WTC11 (cell line): ENCODE data around the gene KANK4.

ENCODE experiments used
- TF ChIP-seq, protein P1 (sequence below): fragments of 250-450 bp; sonication (Bioruptor Pico); IDR thresholded peaks from 2 replicates; pipeline ENCODE4 v1.9.0; 2021; ENCODE audit warnings: mild to moderate bottlenecking
- TF ChIP-seq, protein P2 (sequence below): fragments of 200-600 bp; IDR thresholded peaks from 2 replicates; pipeline ENCODE4 v1.8.0; 2022; ENCODE audit warnings: antibody characterized with exemption

DNA sequence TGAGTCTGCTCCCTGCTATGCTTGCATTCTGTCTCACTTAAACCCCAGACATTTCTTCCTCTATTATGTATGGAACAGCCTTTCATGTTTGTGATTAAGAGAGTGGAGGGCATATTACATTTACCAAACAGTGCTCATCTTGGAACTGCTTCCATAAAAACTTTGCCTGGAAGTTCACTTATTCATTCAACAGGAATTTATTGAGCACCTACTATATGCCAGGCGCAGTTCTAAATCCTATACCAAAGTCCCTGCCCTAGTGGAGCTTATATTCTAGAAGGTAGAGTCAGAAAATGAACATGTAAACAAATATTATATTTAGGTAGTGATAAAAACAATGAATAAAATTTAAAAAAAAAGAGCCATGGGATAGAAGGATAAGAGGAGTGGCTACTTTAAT lies 49.8 kb downstream of the KANK4 start:
- TF ChIP-seq, protein P1, sequence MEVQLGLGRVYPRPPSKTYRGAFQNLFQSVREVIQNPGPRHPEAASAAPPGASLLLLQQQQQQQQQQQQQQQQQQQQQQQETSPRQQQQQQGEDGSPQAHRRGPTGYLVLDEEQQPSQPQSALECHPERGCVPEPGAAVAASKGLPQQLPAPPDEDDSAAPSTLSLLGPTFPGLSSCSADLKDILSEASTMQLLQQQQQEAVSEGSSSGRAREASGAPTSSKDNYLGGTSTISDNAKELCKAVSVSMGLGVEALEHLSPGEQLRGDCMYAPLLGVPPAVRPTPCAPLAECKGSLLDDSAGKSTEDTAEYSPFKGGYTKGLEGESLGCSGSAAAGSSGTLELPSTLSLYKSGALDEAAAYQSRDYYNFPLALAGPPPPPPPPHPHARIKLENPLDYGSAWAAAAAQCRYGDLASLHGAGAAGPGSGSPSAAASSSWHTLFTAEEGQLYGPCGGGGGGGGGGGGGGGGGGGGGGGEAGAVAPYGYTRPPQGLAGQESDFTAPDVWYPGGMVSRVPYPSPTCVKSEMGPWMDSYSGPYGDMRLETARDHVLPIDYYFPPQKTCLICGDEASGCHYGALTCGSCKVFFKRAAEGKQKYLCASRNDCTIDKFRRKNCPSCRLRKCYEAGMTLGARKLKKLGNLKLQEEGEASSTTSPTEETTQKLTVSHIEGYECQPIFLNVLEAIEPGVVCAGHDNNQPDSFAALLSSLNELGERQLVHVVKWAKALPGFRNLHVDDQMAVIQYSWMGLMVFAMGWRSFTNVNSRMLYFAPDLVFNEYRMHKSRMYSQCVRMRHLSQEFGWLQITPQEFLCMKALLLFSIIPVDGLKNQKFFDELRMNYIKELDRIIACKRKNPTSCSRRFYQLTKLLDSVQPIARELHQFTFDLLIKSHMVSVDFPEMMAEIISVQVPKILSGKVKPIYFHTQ (CRISPR knock-in tag), result no peak
- TF ChIP-seq, protein P2, sequence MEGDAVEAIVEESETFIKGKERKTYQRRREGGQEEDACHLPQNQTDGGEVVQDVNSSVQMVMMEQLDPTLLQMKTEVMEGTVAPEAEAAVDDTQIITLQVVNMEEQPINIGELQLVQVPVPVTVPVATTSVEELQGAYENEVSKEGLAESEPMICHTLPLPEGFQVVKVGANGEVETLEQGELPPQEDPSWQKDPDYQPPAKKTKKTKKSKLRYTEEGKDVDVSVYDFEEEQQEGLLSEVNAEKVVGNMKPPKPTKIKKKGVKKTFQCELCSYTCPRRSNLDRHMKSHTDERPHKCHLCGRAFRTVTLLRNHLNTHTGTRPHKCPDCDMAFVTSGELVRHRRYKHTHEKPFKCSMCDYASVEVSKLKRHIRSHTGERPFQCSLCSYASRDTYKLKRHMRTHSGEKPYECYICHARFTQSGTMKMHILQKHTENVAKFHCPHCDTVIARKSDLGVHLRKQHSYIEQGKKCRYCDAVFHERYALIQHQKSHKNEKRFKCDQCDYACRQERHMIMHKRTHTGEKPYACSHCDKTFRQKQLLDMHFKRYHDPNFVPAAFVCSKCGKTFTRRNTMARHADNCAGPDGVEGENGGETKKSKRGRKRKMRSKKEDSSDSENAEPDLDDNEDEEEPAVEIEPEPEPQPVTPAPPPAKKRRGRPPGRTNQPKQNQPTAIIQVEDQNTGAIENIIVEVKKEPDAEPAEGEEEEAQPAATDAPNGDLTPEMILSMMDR, result no peak
